GM12872 (cell line): ENCODE measurements around the gene UQCR10.

Source experiments
- TF ChIP-seq, protein P1 (sequence below): IDR thresholded peaks from 3 replicates; pipeline ENCODE4 v1.5.1; 2011; ENCODE audit warnings: low read depth, mild to moderate bottlenecking, low read length, moderate library complexity; ENCODE audit not compliant: insufficient read depth

The UQCR10 gene

DNA sequence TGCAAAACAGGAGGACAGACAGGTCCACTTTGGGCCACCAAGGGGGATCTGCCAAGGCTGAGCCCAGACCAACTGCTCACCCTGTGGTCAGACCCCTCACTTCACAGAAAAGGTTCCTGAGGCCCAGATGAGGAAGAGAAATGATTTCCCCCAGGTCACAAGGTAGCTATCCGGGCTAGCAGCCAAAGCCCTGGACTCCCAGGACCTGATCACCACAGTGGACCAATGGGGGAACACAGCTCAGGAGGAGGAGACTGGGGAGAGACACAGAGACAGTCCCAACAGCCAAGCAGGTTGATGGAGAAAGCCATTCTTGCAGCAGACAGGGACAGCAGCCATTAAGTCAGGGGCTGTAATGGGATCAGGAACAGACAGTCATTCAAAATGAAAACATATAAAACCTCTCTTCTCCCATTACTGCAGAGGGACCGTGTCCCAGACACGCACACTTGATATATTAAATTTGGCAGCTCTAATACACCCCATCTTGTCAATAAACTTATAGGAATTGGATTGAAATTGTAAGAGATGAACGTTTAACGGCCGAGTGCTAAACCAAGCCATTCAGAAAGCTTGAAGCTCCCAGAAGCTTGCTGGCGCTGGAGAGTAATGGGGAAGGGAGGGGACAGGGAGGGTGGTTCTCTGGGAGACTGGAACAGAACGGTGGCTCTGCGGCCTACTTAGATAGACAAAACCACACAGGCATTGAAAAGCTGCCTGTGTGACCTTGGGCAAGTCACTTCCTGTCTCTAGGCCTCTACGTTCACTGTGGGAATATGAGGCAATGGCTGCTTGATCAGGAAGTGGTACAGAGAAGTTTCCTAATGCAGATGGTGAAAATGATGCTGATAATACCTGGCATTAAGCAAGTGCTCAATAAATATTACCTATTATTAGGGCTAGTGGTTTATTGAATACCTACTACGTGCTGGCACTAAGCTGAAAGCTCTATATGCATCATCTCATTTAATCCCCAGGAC, 16.3 kb upstream of the UQCR10 start:
- TF ChIP-seq, protein P1, sequence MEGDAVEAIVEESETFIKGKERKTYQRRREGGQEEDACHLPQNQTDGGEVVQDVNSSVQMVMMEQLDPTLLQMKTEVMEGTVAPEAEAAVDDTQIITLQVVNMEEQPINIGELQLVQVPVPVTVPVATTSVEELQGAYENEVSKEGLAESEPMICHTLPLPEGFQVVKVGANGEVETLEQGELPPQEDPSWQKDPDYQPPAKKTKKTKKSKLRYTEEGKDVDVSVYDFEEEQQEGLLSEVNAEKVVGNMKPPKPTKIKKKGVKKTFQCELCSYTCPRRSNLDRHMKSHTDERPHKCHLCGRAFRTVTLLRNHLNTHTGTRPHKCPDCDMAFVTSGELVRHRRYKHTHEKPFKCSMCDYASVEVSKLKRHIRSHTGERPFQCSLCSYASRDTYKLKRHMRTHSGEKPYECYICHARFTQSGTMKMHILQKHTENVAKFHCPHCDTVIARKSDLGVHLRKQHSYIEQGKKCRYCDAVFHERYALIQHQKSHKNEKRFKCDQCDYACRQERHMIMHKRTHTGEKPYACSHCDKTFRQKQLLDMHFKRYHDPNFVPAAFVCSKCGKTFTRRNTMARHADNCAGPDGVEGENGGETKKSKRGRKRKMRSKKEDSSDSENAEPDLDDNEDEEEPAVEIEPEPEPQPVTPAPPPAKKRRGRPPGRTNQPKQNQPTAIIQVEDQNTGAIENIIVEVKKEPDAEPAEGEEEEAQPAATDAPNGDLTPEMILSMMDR, result no peak

DNA sequence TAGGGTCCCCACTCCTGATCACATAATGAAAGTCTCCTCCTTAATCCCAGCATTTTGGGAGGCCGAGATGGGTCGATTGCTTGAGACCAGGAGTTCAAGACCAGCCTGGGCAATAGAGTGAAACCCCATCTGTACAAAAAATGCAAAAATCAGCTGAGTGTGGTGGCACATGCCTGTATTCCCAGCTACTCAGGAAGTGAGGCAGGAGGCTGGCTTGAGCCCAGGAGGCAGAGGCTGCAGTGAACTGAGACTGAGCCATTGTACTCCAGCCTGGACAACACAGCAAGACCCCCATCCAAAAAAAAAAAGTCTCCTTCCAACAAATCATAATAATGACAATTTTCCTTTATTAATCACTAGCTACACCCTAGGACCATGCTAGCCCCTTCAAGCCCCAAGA, 15.5 kb upstream of the UQCR10 start:
- TF ChIP-seq, protein P1, result no peak

DNA sequence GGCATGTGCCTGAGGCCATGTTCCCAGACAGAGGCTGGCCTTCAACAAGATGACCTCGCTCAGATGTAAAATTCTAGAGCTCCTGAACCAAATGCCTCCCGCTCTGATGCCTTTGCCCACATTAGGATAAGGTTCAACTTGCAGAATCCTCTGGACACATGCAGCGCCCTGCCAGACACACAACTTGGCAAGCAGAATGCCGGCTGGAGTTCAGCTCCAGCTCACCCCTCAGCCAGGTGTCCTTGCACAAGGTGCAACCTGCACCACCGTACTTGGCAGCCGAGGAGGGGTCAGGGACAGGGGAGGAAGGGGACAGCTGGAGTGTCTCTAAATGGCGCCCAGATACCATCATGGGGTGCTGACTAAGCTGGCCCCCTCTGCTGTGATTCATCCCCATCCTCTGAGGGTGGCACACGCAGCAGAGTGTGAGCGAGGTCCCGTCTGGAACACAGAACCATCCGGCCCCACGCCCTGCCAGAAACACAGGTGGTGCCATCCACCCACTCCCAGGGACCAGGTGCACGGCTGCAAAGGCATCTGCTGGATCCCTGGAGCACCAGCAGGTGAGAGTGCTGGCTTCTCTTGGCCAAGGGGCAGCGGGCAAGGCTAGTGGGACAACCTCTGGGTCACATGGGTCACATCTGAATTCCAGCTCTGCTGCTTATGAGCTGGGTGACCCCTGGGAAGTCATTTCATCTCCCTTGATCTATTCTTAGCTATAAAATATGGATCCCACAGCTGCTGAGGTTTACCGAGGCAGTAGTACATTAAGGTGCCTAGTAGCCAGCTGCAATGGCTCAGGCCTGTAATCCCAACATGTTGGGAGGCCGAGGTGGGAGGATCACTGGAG, 13.1 kb upstream of the UQCR10 start:
- TF ChIP-seq, protein P1, result no peak

DNA sequence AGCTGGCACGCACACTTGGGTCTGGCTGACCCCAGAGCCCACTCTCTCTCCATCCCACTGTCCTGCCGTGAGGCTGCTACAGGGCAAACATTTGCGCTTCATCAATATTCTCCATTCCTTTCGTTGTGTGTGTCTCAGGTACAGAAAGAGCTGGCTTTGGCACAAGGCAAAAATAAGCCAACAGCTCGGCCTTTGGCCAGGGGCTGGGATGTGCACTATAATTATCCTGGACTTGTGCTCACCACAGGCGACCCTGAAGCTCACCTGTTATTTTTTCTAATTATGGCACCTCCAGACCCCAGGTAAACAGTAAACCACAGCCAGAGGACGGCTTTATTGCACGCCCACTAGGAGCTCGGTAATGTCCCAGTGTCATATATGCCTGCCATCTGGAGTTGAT, 11.3 kb upstream of the UQCR10 start:
- TF ChIP-seq, protein P1, result no peak

DNA sequence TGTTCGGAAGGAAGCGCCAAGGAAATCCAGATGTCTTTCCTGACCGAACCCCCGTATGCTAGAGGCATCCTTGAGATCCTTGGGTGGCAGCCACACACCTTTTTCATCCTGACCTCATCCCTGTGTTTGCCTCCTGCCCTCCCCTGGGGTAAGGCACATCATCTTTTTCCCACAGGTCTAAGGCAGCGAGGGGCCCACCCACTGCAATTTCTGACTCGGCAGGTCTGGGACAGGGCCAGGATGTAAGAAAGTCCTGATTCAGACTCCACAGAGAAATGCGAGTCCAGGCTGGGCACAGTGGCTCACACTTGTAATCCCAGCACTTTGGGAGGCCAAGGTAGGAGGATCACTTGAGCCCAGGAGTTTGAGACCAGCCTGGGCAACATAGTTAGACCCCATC, 10.8 kb upstream of the UQCR10 start:
- TF ChIP-seq, protein P1, result no peak

DNA sequence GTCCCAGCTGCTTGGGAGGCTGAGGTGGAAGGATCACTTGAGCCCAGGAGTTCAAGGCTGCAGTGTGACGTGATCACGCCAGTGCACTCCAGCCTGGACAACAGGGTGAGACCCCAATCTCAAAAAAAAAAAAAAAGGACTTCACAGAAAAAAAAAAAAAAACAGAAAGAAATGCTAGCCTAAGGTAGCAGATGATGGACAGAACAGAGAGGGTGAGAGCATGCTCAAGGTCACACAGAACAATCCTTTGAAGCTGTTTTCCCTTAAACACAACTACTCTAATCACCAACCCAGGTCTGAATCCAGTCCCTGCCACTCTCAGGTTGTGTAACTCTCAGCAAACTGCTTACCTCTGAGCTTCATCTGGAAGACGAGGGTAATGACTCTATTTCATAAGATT, 10.1 kb upstream of the UQCR10 start:
- TF ChIP-seq, protein P1, result no peak

DNA sequence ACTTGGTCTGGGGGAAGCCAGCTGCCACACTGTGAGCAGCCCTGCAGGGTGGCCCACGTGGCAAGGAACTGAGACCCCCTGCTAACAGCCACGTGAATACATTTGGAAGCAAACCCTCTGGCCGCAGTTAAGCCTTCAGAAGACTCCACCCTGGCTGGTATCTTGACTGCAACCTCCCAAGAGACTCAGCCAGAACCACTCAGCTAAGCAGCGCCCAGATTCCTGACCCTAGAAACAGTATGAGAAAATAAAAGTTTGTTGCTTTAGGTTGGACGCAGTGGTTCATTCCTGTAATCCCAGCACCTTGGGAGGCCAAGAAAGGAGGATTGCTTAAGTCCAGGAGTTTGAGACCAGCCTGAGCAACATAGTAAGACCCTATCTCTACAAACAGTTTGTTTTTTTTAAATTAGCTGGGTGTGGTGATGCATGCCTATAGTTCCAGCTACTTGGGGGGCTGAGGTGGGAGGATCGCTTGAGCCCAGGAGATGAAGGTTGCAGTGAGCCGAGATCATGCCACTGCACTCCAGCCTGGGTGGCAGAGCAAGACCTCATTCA, 9.0 kb upstream of the UQCR10 start:
- TF ChIP-seq, protein P1, result no peak
